H9 (cell line): ENCODE measurements around the gene SERPINA9. TPM values are rescaled to one million over a fixed set of nuclear protein-coding genes. Genes with fewer than 3 reads are reported as not detected.

Source experiments
- DNase-seq: peaks from one replicate; pipeline ENCODE4 v3.0.0-alpha.2; 2017
- H2AFZ ChIP-seq: one replicate; pipeline ENCODE4 v1.6.1; 2013; ENCODE audit warnings: mild to moderate bottlenecking, low read length, control low read depth, moderate library complexity
- H2AK5ac ChIP-seq: 2 replicates; pipeline ENCODE4 v1.6.1; 2013; ENCODE audit warnings: low read length, control low read depth, mixed read lengths; ENCODE audit not compliant: insufficient read length
- H2BK120ac ChIP-seq: one replicate; pipeline ENCODE4 v1.6.1; 2013; ENCODE audit warnings: low read depth, mild to moderate bottlenecking, low read length, control low read depth, inconsistent platforms; ENCODE audit not compliant: poor library complexity, severe bottlenecking
- H2BK12ac ChIP-seq: 2 replicates; pipeline ENCODE4 v1.6.1; 2013; ENCODE audit warnings: low read length, control low read depth, mixed read lengths, low read depth; ENCODE audit not compliant: insufficient read length
- H2BK15ac ChIP-seq: 2 replicates; pipeline ENCODE4 v1.6.1; 2013; ENCODE audit warnings: low read depth, low read length, control low read depth
- H2BK20ac ChIP-seq: one replicate; pipeline ENCODE4 v1.6.1; 2013; ENCODE audit warnings: low read depth, mild to moderate bottlenecking, low read length, control low read depth, inconsistent platforms; ENCODE audit not compliant: poor library complexity, severe bottlenecking
- H2BK5ac ChIP-seq: 2 replicates; pipeline ENCODE4 v1.6.1; 2013; ENCODE audit warnings: low read length, control low read depth, mixed read lengths; ENCODE audit not compliant: insufficient read length
- H3K14ac ChIP-seq: 2 replicates; pipeline ENCODE4 v1.6.1; 2013; ENCODE audit warnings: low read length, control low read depth; ENCODE audit not compliant: insufficient read depth
- H3K18ac ChIP-seq: 2 replicates; pipeline ENCODE4 v1.6.1; 2013; ENCODE audit warnings: low read depth, mild to moderate bottlenecking, mixed read lengths, low read length, control low read depth; ENCODE audit not compliant: insufficient read length
- H3K23ac ChIP-seq: 2 replicates; pipeline ENCODE4 v1.6.1; 2013; ENCODE audit warnings: low read length, control low read depth, mixed read lengths, low read depth; ENCODE audit not compliant: insufficient read length
- H3K23me2 ChIP-seq: 2 replicates; pipeline ENCODE4 v1.6.1; 2013; ENCODE audit warnings: low read depth, mild to moderate bottlenecking, mixed read lengths, low read length, control low read depth; ENCODE audit not compliant: insufficient read length, poor library complexity, severe bottlenecking
- H3K27ac ChIP-seq: 2 replicates; pipeline ENCODE4 v1.5.1; 2013; ENCODE audit warnings: low read length, control low read depth, mixed read lengths, low read depth; ENCODE audit not compliant: insufficient read length
- H3K27me3 ChIP-seq: 2 replicates; pipeline ENCODE4 v1.6.1; 2013; ENCODE audit warnings: low read length, control low read depth, inconsistent platforms; ENCODE audit not compliant: insufficient read depth
- H3K4ac ChIP-seq: 2 replicates; pipeline ENCODE4 v1.6.1; 2013; ENCODE audit warnings: low read depth, mild to moderate bottlenecking, control low read depth, inconsistent platforms, low read length, moderate library complexity
- H3K4me1 ChIP-seq: 2 replicates; pipeline ENCODE4 v1.6.1; 2013; ENCODE audit warnings: low read length, control low read depth, inconsistent platforms; ENCODE audit not compliant: insufficient read depth
- H3K4me2 ChIP-seq: 2 replicates; pipeline ENCODE4 v1.6.1; 2013; ENCODE audit warnings: low read length, control low read depth, mixed read lengths; ENCODE audit not compliant: insufficient read length, insufficient read depth
- H3K56ac ChIP-seq: 2 replicates; pipeline ENCODE4 v1.6.1; 2013; ENCODE audit warnings: low read depth, mild to moderate bottlenecking, mixed read lengths, low read length, control low read depth; ENCODE audit not compliant: insufficient read length
- H3K79me1 ChIP-seq: 2 replicates; pipeline ENCODE4 v1.6.1; 2013; ENCODE audit warnings: low read depth, mild to moderate bottlenecking, moderate library complexity, low read length, control low read depth, inconsistent platforms; ENCODE audit not compliant: insufficient read depth, poor library complexity, severe bottlenecking
- H3K79me2 ChIP-seq: 2 replicates; pipeline ENCODE4 v1.6.1; 2013; ENCODE audit warnings: low read length, control low read depth, inconsistent platforms; ENCODE audit not compliant: insufficient read depth
- H3K9ac ChIP-seq: 2 replicates; pipeline ENCODE4 v1.6.1; 2013; ENCODE audit warnings: low read length, control low read depth, mixed read lengths; ENCODE audit not compliant: insufficient read length; ENCODE audit errors: extremely low read depth
- H3K9me3 ChIP-seq: one replicate; pipeline ENCODE4 v1.6.1; 2013; ENCODE audit warnings: low read depth, low read length, inconsistent platforms; ENCODE audit not compliant: control insufficient read depth
- H3T11ph ChIP-seq: one replicate; pipeline ENCODE4 v1.6.1; 2013; ENCODE audit warnings: mild to moderate bottlenecking, low read length, control low read depth, inconsistent platforms
- H4K20me1 ChIP-seq: one replicate; pipeline ENCODE4 v1.6.1; 2013; ENCODE audit not compliant: control insufficient read depth, insufficient read length, insufficient read depth
- H4K5ac ChIP-seq: 2 replicates; pipeline ENCODE4 v1.6.1; 2013; ENCODE audit warnings: low read depth, mild to moderate bottlenecking, mixed read lengths, low read length, control low read depth; ENCODE audit not compliant: insufficient read length
- H4K8ac ChIP-seq: replicated peaks from 2 replicates; pipeline ENCODE4 v1.6.1; 2013; ENCODE audit warnings: low read length, control low read depth, mixed read lengths, low read depth; ENCODE audit not compliant: insufficient read length
- H4K91ac ChIP-seq: 2 replicates; pipeline ENCODE4 v1.6.1; 2013; ENCODE audit warnings: low read depth, mild to moderate bottlenecking, moderate library complexity, mixed read lengths, low read length, control low read depth; ENCODE audit not compliant: insufficient read length
- H3K27ac Mint-ChIP-seq, 3 experiments: 2 replicates in 2 of 3; 3 replicates in 1 of 3; pipeline ENCODE4 v1.8.0; 2020 to 2021; ENCODE audit warnings: mixed read lengths in 3 of 3, mild to moderate bottlenecking in 1 of 3, moderate library complexity in 1 of 3
- H3K27me3 Mint-ChIP-seq: 2 replicates; pipeline ENCODE4 v1.8.0; 2021; ENCODE audit warnings: low read depth, mild to moderate bottlenecking, moderate library complexity, mixed read lengths
- H3K36me3 Mint-ChIP-seq, 3 experiments: 2 replicates in 2 of 3; 3 replicates in 1 of 3; pipeline ENCODE4 v1.8.0; 2020 to 2021; ENCODE audit warnings: low read depth in 3 of 3, mixed read lengths in 3 of 3; ENCODE audit not compliant: insufficient read depth in 1 of 3
- H3K4me1 Mint-ChIP-seq, 2 experiments: 2 replicates each; pipeline ENCODE4 v1.8.0; 2020; ENCODE audit warnings: mixed read lengths in 2 of 2
- H3K4me3 Mint-ChIP-seq, 2 experiments: 2 replicates in 1 of 2; 3 replicates in 1 of 2; pipeline ENCODE4 v1.8.0; 2020 to 2021; ENCODE audit warnings: mild to moderate bottlenecking in 2 of 2, mixed read lengths in 2 of 2, moderate library complexity in 1 of 2
- H3K9me3 Mint-ChIP-seq, 2 experiments: 2 replicates in 1 of 2; 3 replicates in 1 of 2; pipeline ENCODE4 v1.8.0; 2020; ENCODE audit warnings: mild to moderate bottlenecking in 2 of 2, mixed read lengths in 2 of 2, moderate library complexity in 1 of 2
- WGBS: extraction: QIAGEN DNeasy Blood & Tissue Kit; methylation state at CpG from one replicate; pipeline ENCODE4 v1.1.7; 2013; ENCODE audit warnings: missing lambda C conversion rate, low lambda C conversion rate, mixed read lengths; ENCODE audit not compliant: insufficient read length; ENCODE audit errors: extremely low coverage; 5-methylcytosine and 5-hydroxymethylcytosine counted together
- total RNA-seq: library from RNA; stranded (reverse); gene quantifications from 2 replicates; pipeline ENCODE4 v1.2.1, GENCODE V29; 2021
- TF ChIP-seq, protein P1 (sequence below): fragments of 200-600 bp; sonication (generic); conservative IDR thresholded peaks from 3 replicates; pipeline ENCODE4 v1.8.0; 2021; ENCODE audit warnings: antibody characterized with exemption, mild to moderate bottlenecking

Gene SERPINA9
- total RNA-seq, 1 experiment from 2014 or later, result not detected

GRCh38 chr14:94467728-94468520 lies 8.1 kb downstream of the SERPINA9 start:
- H3K79me2 ChIP-seq, result no peaks in the 10 kb centered on the region
- no peaks in the 10 kb centered on the region for H3K79me1 ChIP-seq
- no peak overlapping the region for H2AK5ac ChIP-seq
- H3K56ac ChIP-seq, result no peak overlapping the region
- no peak overlapping the region for H4K5ac ChIP-seq
- no peaks in the 10 kb centered on the region for H4K20me1 ChIP-seq
- H3K18ac ChIP-seq, result no peak overlapping the region
- no CpG with 5 or more reads among the region's 4 CpGs for WGBS
- H3K27me3 ChIP-seq, result no peaks in the 10 kb centered on the region
- no peak overlapping the region for H4K91ac ChIP-seq
- Mint-ChIP-seq H3K27ac (no peak overlapping the region), H3K4me3 (no peak overlapping the region; a peak in 1 of 5 replicates), H3K27me3 (peaks cover 13% of the 10 kb centered on the region), H3K4me1 (peaks cover 0 to 2% of the 10 kb centered on the region in 2 experiments; a peak in 2 of 4 replicates), H3K36me3 (peaks cover 0 to 5% (median 0%) of the 10 kb centered on the region in 3 experiments; a peak in 2 of 7 replicates), H3K9me3 (peaks cover 12 to 15% of the 10 kb centered on the region in 2 experiments)
- H3K14ac ChIP-seq, result no peak overlapping the region
- no peak overlapping the region for H2BK5ac ChIP-seq
- H3K9ac ChIP-seq, result no peak overlapping the region
- no peaks in the 10 kb centered on the region for H3K9me3 ChIP-seq
- H3K27ac ChIP-seq, result no peak overlapping the region
- H3K4ac ChIP-seq, result no peak overlapping the region
- H2BK20ac ChIP-seq, result no peak overlapping the region
- TF ChIP-seq, protein P1, sequence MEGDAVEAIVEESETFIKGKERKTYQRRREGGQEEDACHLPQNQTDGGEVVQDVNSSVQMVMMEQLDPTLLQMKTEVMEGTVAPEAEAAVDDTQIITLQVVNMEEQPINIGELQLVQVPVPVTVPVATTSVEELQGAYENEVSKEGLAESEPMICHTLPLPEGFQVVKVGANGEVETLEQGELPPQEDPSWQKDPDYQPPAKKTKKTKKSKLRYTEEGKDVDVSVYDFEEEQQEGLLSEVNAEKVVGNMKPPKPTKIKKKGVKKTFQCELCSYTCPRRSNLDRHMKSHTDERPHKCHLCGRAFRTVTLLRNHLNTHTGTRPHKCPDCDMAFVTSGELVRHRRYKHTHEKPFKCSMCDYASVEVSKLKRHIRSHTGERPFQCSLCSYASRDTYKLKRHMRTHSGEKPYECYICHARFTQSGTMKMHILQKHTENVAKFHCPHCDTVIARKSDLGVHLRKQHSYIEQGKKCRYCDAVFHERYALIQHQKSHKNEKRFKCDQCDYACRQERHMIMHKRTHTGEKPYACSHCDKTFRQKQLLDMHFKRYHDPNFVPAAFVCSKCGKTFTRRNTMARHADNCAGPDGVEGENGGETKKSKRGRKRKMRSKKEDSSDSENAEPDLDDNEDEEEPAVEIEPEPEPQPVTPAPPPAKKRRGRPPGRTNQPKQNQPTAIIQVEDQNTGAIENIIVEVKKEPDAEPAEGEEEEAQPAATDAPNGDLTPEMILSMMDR, result no peak
- H4K8ac ChIP-seq, result no peak overlapping the region
- no peak overlapping the region for H3K4me2 ChIP-seq
- H3K23ac ChIP-seq, result no peak overlapping the region
- H2AFZ ChIP-seq, result no peak overlapping the region
- no peak overlapping the region for H2BK15ac ChIP-seq
- no peak overlapping the region for H2BK12ac ChIP-seq
- H3T11ph ChIP-seq, result no peak overlapping the region
- no peaks in the 10 kb centered on the region for H3K23me2 ChIP-seq
- H2BK120ac ChIP-seq, result no peak overlapping the region
- no peaks in the 10 kb centered on the region for H3K4me1 ChIP-seq
- DNase-seq, result peak; percentile 1
